ENCODE results near the gene AMH. TPM values are rescaled to one million over a fixed set of nuclear protein-coding genes. Genes with fewer than 3 reads are reported as not detected.

The AMH gene
- polyA plus RNA-seq, 6 donors from 2014 or later, result not detected

- Mint-ChIP-seq H3K36me3 (peaks cover 0 to under 1% of the 10 kb centered on the region in 2 donors), H3K4me3 (peak overlapping the region; percentile 69 to 93 (median 80)), H3K27me3 (no peaks in the 10 kb centered on the region), H3K4me1 (peaks cover 14 to 54% (median 31%) of the 10 kb centered on the region in 3 donors), H3K9me3 (no peaks in the 10 kb centered on the region), H3K27ac (peak overlapping the region; percentile 28 to 97 (median 90))
- DNase-seq (peak; percentile 71), ATAC-seq (ENCODE audit: low read depth in 2 of 2) (peak; percentile 22 to 24)
These were observed 17.3 kb downstream of the AMH start for GRCh38 chr19:2266183-2266993.

GRCh38 chr19:2268480-2268830, 19.3 kb downstream of the AMH start:
- Mint-ChIP-seq H3K36me3 (peaks cover 0 to 8% of the 10 kb centered on the region in 2 donors), H3K9me3 (no peaks in the 10 kb centered on the region), H3K4me3 (peak overlapping the region; percentile 87 to 98 (median 94)), H3K4me1 (peaks cover 26 to 54% (median 45%) of the 10 kb centered on the region in 3 donors), H3K27me3 (no peaks in the 10 kb centered on the region), H3K27ac (peak overlapping the region in 4 of 6 donors; percentile 8 to 97 (median 68))
- DNase-seq (no peak), ATAC-seq (ENCODE audit: low read depth in 2 of 2) (no peak)

GRCh38 chr19:2268861-2269243, 19.7 kb downstream of the AMH start:
- H3K9me3 Mint-ChIP-seq, result no peaks in the 10 kb centered on the region
- H3K27ac Mint-ChIP-seq, result peak overlapping the region in 5 of 6 donors; percentile 21 to 97 (median 94)
- ATAC-seq (ENCODE audit: low read depth in 2 of 2), result no peak
- H3K36me3 Mint-ChIP-seq, result peaks cover 0 to 12% of the 10 kb centered on the region in 2 donors
- peaks cover 30 to 52% (median 46%) of the 10 kb centered on the region in 3 donors for H3K4me1 Mint-ChIP-seq
- DNase-seq, result no peak
- H3K4me3 Mint-ChIP-seq, result peak overlapping the region; percentile 87 to 98 (median 94)
- no peaks in the 10 kb centered on the region for H3K27me3 Mint-ChIP-seq

GRCh38 chr19:2269244-2270156, 20.4 kb downstream of the AMH start:
- Mint-ChIP-seq H3K4me3 (peak overlapping the region; percentile 87 to 98 (median 94)), H3K27ac (peak overlapping the region; percentile 94 to 100 (median 96)), H3K9me3 (no peaks in the 10 kb centered on the region), H3K36me3 (peaks cover 0 to 17% of the 10 kb centered on the region in 2 donors), H3K4me1 (peaks cover 36 to 52% (median 46%) of the 10 kb centered on the region in 3 donors), H3K27me3 (no peaks in the 10 kb centered on the region)
- peak; percentile 63 to 69 for ATAC-seq (ENCODE audit: low read depth in 2 of 2)
- peak; percentile 99 for DNase-seq

- H3K4me3 Mint-ChIP-seq, result peak overlapping the region; percentile 87 to 98 (median 94)
- H3K27me3 Mint-ChIP-seq, result no peaks in the 10 kb centered on the region
- ATAC-seq (ENCODE audit: low read depth in 2 of 2), result no peak
- H3K9me3 Mint-ChIP-seq, result no peaks in the 10 kb centered on the region
- H3K36me3 Mint-ChIP-seq, result peaks cover 0 to 17% of the 10 kb centered on the region in 2 donors
- DNase-seq, result no peak
- H3K27ac Mint-ChIP-seq, result peak overlapping the region; percentile 74 to 100 (median 91)
- peaks cover 39 to 53% (median 50%) of the 10 kb centered on the region in 3 donors for H3K4me1 Mint-ChIP-seq
These were observed 21.0 kb downstream of the AMH start for GRCh38 chr19:2270157-2270422.

- ATAC-seq (ENCODE audit: low read depth in 2 of 2) (peak; percentile 56 to 57), DNase-seq (peak; percentile 90)
- Mint-ChIP-seq H3K27me3 (no peaks in the 10 kb centered on the region), H3K36me3 (peaks cover 0 to 17% of the 10 kb centered on the region in 2 donors), H3K9me3 (no peaks in the 10 kb centered on the region), H3K4me3 (peak overlapping the region; percentile 87 to 98 (median 94)), H3K4me1 (peaks cover 41 to 52% (median 52%) of the 10 kb centered on the region in 3 donors), H3K27ac (peak overlapping the region; percentile 76 to 100 (median 89))
These were observed 21.5 kb downstream of the AMH start for GRCh38 chr19:2270423-2271233.

- H3K4me1 Mint-ChIP-seq, result peaks cover 36 to 44% (median 43%) of the 10 kb centered on the region in 3 donors
- no peak for ATAC-seq (ENCODE audit: low read depth in 2 of 2)
- no peak for DNase-seq
These were observed 22.3 kb downstream of the AMH start for GRCh38 chr19:2271234-2272103.

GRCh38 chr19:2273356-2274184, 24.4 kb downstream of the AMH start:
- peaks cover 0 to 17% of the 10 kb centered on the region in 2 donors for H3K36me3 Mint-ChIP-seq
- no peaks in the 10 kb centered on the region for H3K27me3 Mint-ChIP-seq
- H3K27ac Mint-ChIP-seq, result peak overlapping the region; percentile 87 to 98 (median 97)
- peak; percentile 79 for DNase-seq
- peak; percentile 31 to 36 for ATAC-seq (ENCODE audit: low read depth in 2 of 2)
- H3K4me1 Mint-ChIP-seq, result peaks cover 32 to 38% (median 33%) of the 10 kb centered on the region in 3 donors
- H3K4me3 Mint-ChIP-seq, result peak overlapping the region; percentile 64 to 90 (median 80)
- no peaks in the 10 kb centered on the region for H3K9me3 Mint-ChIP-seq

More at GRCh38 chr19:2271234-2272103, 22.3 kb downstream of the AMH start:
- H3K4me3 Mint-ChIP-seq, result peak overlapping the region; percentile 86 to 95 (median 92)
- no peaks in the 10 kb centered on the region for H3K9me3 Mint-ChIP-seq
- peaks cover 0 to 17% of the 10 kb centered on the region in 2 donors for H3K36me3 Mint-ChIP-seq
- H3K27ac Mint-ChIP-seq, result peak overlapping the region; percentile 90 to 97 (median 96)
- H3K27me3 Mint-ChIP-seq, result no peaks in the 10 kb centered on the region

- ATAC-seq (ENCODE audit: low read depth in 2 of 2), result no peak
- H3K36me3 Mint-ChIP-seq, result peaks cover 0 to 17% of the 10 kb centered on the region in 2 donors
- H3K9me3 Mint-ChIP-seq, result no peaks in the 10 kb centered on the region
- peaks cover 32 to 41% (median 39%) of the 10 kb centered on the region in 3 donors for H3K4me1 Mint-ChIP-seq
- peak overlapping the region; percentile 87 to 98 (median 97) for H3K27ac Mint-ChIP-seq
- H3K4me3 Mint-ChIP-seq, result peak overlapping the region in 7 of 8 donors; percentile 64 to 90 (median 82)
- H3K27me3 Mint-ChIP-seq, result no peaks in the 10 kb centered on the region
- DNase-seq, result no peak
These were observed 25.1 kb downstream of the AMH start for GRCh38 chr19:2274185-2274711.

- no peak for DNase-seq
- Mint-ChIP-seq H3K4me1 (peaks cover 32 to 41% (median 39%) of the 10 kb centered on the region in 3 donors), H3K27ac (peak overlapping the region; percentile 38 to 97 (median 93)), H3K9me3 (no peaks in the 10 kb centered on the region), H3K4me3 (peak overlapping the region in 7 of 8 donors; percentile 19 to 82 (median 66)), H3K27me3 (no peaks in the 10 kb centered on the region), H3K36me3 (peaks cover 0 to 17% of the 10 kb centered on the region in 2 donors)
- ATAC-seq (ENCODE audit: low read depth in 2 of 2), result no peak
These were observed 25.9 kb downstream of the AMH start for GRCh38 chr19:2274931-2275535.

All from naive B cell (primary cell).